ENCODE results near the gene RNU7-1.

RNU7-1 gene

GRCh38 chr12:6965714-6966113 is 22.1 kb downstream of the RNU7-1 start:
- TF ChIP-seq, protein P1, sequence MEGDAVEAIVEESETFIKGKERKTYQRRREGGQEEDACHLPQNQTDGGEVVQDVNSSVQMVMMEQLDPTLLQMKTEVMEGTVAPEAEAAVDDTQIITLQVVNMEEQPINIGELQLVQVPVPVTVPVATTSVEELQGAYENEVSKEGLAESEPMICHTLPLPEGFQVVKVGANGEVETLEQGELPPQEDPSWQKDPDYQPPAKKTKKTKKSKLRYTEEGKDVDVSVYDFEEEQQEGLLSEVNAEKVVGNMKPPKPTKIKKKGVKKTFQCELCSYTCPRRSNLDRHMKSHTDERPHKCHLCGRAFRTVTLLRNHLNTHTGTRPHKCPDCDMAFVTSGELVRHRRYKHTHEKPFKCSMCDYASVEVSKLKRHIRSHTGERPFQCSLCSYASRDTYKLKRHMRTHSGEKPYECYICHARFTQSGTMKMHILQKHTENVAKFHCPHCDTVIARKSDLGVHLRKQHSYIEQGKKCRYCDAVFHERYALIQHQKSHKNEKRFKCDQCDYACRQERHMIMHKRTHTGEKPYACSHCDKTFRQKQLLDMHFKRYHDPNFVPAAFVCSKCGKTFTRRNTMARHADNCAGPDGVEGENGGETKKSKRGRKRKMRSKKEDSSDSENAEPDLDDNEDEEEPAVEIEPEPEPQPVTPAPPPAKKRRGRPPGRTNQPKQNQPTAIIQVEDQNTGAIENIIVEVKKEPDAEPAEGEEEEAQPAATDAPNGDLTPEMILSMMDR (conservative IDR thresholded peaks at IDR 0.05; ENCODE audit: low read depth, low read length): no peak
- Histone ChIP-seq H3K4me3 (IDR thresholded peaks at IDR 0.05; ENCODE audit: insufficient read depth, low read depth, low read length) (no peak overlapping the region), H3K4me2 (no peak overlapping the region), H3K4me1 (ENCODE audit: low read depth, poor library complexity, severe bottlenecking) (peaks cover 18% of the 10 kb centered on the region), H3K27ac (peak overlapping the region; percentile 43; the same call in 1 of the 2 replicates), H4K20me1 (ENCODE audit: insufficient read depth) (no peaks in the 10 kb centered on the region), H3K27me3 (ENCODE audit: insufficient read depth, low read depth) (no peaks in the 10 kb centered on the region), H3K79me2 (ENCODE audit: insufficient read depth, low read depth) (peaks cover 24% of the 10 kb centered on the region), H2AFZ (ENCODE audit: low read depth) (no peak overlapping the region), H3K9ac (no peak overlapping the region; the same call in 1 of the 2 replicates), H3K36me3 (ENCODE audit: insufficient read depth) (peaks cover 8% of the 10 kb centered on the region; the same call in 1 of the 2 replicates)

DNA sequence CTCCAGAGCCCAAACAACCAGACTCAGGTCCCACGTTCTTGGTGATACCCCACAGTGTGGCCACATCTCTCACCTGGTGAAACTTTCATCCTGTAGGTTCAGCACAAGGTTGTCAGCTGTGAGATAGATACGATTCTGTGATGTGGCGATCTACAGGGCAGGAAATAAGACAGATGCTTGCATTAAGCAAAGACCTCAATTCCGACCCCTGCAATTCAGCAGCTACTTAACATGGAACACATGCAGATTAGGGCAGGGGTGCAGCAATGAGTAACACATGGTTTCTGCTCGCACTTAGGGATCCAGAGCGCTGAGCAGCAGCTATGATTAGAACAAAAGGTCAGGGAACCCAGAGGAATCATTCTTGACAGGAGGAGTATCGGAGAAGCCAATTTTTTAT is 22.7 kb downstream of the RNU7-1 start:
- H3K4me1 ChIP-seq (ENCODE audit: low read depth, poor library complexity, severe bottlenecking): peaks cover 18% of the 10 kb centered on the region
- peaks cover 8% of the 10 kb centered on the region; the same call in 1 of the 2 replicates for H3K36me3 ChIP-seq (ENCODE audit: insufficient read depth)
- H4K20me1 ChIP-seq (ENCODE audit: insufficient read depth): no peaks in the 10 kb centered on the region
- TF ChIP-seq, protein P1 (conservative IDR thresholded peaks at IDR 0.05; ENCODE audit: low read depth, low read length): no peak
- no peak overlapping the region for H3K27ac ChIP-seq
- no peak overlapping the region for H3K4me3 ChIP-seq (IDR thresholded peaks at IDR 0.05; ENCODE audit: insufficient read depth, low read depth, low read length)
- no peak overlapping the region for H2AFZ ChIP-seq (ENCODE audit: low read depth)
- H3K27me3 ChIP-seq (ENCODE audit: insufficient read depth, low read depth): no peaks in the 10 kb centered on the region
- no peak overlapping the region for H3K4me2 ChIP-seq
- peaks cover 30% of the 10 kb centered on the region for H3K79me2 ChIP-seq (ENCODE audit: insufficient read depth, low read depth)
- no peak overlapping the region for H3K9ac ChIP-seq

GRCh38 chr12:6967651-6968100 is 24.1 kb downstream of the RNU7-1 start:
- no peak overlapping the region for H3K9ac ChIP-seq
- TF ChIP-seq, protein P1 (conservative IDR thresholded peaks at IDR 0.05; ENCODE audit: low read depth, low read length): no peak
- no peak overlapping the region for H3K27ac ChIP-seq
- H3K4me1 ChIP-seq (ENCODE audit: low read depth, poor library complexity, severe bottlenecking): peaks cover 29% of the 10 kb centered on the region
- H3K4me3 ChIP-seq (IDR thresholded peaks at IDR 0.05; ENCODE audit: insufficient read depth, low read depth, low read length): no peak overlapping the region
- peaks cover 43% of the 10 kb centered on the region for H3K79me2 ChIP-seq (ENCODE audit: insufficient read depth, low read depth)
- no peaks in the 10 kb centered on the region for H4K20me1 ChIP-seq (ENCODE audit: insufficient read depth)
- H2AFZ ChIP-seq (ENCODE audit: low read depth): no peak overlapping the region
- H3K36me3 ChIP-seq (ENCODE audit: insufficient read depth): peaks cover 8% of the 10 kb centered on the region; the same call in 1 of the 2 replicates
- no peaks in the 10 kb centered on the region for H3K27me3 ChIP-seq (ENCODE audit: insufficient read depth, low read depth)
- no peak overlapping the region for H3K4me2 ChIP-seq

- TF ChIP-seq, protein P1 (conservative IDR thresholded peaks at IDR 0.05; ENCODE audit: low read depth, low read length): no peak
- Histone ChIP-seq H3K27ac (no peak overlapping the region), H3K79me2 (ENCODE audit: insufficient read depth, low read depth) (peaks cover 50% of the 10 kb centered on the region), H4K20me1 (ENCODE audit: insufficient read depth) (no peaks in the 10 kb centered on the region), H3K4me2 (peak overlapping the region; percentile 69), H2AFZ (ENCODE audit: low read depth) (no peak overlapping the region), H3K36me3 (ENCODE audit: insufficient read depth) (peaks cover 8% of the 10 kb centered on the region; the same call in 1 of the 2 replicates), H3K27me3 (ENCODE audit: insufficient read depth, low read depth) (no peaks in the 10 kb centered on the region), H3K4me3 (IDR thresholded peaks at IDR 0.05; ENCODE audit: insufficient read depth, low read depth, low read length) (no peak overlapping the region), H3K4me1 (ENCODE audit: low read depth, poor library complexity, severe bottlenecking) (peaks cover 34% of the 10 kb centered on the region), H3K9ac (no peak overlapping the region; the same call in 1 of the 2 replicates)
Observed at GRCh38 chr12:6968426-6968825, 24.8 kb downstream of the RNU7-1 start.

Measured in KMS-11 (cell line).